Suppressor macrophage treated with lipopolysaccharide for 1 hour (primary cell): ENCODE data around the gene ZNF229.
"Not testable (repeated sequence)": the region's sequence is repeated elsewhere in the genome, so short reads cannot be mapped to it uniquely, and the experiment has no call there.

ENCODE experiments used
- DNase-seq, 3 donors: peaks; one replicate each; pipeline ENCODE4 v3.0.0-alpha.2; 2020 to 2022

Gene ZNF229

DNA sequence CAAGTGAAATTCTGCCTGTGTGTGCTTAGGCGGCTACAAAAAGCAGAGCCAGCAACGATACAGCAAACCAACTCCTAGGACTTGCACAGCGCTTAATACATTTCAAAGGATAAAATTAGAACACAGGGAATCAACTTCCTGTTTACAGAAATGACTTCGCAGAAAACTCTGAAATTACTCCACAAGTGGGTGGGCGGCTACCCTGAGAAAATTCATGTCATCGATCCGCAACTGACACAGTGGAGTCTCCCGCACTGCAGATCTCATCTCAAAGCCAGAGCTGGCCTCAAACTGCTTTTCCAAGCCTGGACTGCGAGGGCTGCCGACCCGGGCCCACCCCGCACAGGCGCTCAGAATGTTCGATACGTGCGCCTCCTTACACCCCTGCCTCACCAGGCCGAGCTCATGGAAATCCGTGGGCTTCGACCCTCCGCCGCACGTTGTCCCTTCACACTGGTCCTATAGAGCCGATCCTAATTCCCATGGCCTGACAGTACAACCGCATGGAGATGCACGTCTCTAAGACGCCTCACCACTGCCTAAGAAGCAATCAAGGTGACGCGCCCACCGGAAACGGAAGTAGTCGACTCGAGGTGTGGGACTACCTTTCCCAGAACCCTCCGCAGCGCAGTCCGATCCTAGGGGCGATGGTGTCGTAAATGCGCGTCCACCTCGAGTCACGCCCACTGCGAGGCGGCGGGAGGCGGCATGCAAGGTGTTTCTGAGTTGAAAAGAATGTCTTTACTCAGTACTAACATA is at the start of gene ZNF229:
TSS of gene ZNF229 (minus strand) at position 557 of the 759 bp plus-strand sequence. CDS start 5,625 bp downstream, outside the sequence.
- peak; percentile 53 to 74 (median 61) for DNase-seq

- no peak for DNase-seq
These were observed 48.4 kb upstream of the ZNF229 start for GRCh38 chr19:44496711-44497110.

- DNase-seq, result peak; percentile 13 to 34 (median 25)
These were observed 28.5 kb upstream of the ZNF229 start for GRCh38 chr19:44476559-44477408.

DNA sequence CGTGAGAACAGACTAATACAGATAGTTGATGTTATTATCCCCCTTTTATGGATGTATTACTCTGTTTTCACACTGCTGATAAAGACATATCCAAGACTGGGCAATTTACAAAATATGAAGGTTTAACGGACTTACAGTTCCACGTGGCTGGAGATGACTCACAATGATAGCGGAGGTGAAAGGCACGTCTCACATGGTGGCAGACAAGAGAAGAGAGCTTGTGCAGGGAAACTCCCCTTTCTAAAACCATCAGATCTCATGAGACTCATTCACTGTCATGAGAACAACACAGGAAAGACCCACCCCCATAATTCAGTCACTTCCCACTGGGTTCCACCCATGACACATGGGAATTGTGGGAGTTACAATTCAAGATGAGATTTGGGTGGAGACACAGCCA is 20.5 kb upstream of the ZNF229 start:
- not testable (repeated sequence) for DNase-seq

GRCh38 chr19:44462600-44463286 is 14.5 kb upstream of the ZNF229 start:
- not testable (repeated sequence) for DNase-seq

- DNase-seq, result not testable (repeated sequence)
These were observed 7.7 kb upstream of the ZNF229 start for GRCh38 chr19:44456016-44456415.

DNA sequence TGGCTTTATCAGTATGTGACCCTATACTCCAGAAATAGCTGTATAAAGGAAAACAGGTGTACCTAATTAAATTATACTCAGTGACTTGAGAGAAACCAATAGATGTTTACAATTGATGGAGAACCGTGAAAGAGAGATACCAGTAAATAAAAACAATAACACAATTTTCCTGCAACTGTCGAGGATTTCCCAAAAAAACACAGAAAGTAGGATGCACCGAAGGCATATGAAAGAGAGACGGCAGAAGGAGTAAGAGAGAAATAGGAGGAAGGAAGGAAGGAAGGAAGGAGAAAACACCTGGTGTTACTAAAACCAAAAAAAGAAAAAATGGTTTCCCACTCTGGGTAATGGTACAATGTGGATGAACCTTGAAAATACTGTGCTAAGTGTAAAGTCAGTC is 6.8 kb upstream of the ZNF229 start:
- DNase-seq, result no peak

- DNase-seq, result no peak
These were observed 4.1 kb upstream of the ZNF229 start for GRCh38 chr19:44452367-44452766.

- DNase-seq, result no peak
These were observed 3.4 kb upstream of the ZNF229 start for GRCh38 chr19:44451687-44452086.

GRCh38 chr19:44438441-44438840 is 9.8 kb downstream of the ZNF229 start:
- no peak for DNase-seq

DNA sequence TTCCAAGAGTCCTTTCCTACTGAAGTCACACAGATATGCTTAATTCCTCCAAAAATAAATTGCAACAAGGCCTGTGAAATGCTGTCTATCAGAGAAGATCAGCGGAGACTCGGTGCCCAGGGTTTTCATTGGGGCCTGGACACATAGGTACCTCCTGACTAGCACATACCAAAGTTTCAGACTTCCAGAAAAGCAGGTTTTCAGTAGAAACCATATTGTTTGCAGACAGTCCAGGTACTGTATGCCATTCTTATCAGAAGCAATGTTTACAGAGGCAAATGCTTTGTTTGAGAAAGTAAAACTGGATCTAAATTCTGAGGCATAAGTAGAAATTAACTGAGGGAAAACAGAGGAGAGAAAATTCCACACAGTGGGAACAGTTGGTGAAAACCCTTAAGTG is 12.8 kb downstream of the ZNF229 start:
- DNase-seq, result no peak

- no peak for DNase-seq
These were observed 17.3 kb downstream of the ZNF229 start for GRCh38 chr19:44430956-44431355.

DNA sequence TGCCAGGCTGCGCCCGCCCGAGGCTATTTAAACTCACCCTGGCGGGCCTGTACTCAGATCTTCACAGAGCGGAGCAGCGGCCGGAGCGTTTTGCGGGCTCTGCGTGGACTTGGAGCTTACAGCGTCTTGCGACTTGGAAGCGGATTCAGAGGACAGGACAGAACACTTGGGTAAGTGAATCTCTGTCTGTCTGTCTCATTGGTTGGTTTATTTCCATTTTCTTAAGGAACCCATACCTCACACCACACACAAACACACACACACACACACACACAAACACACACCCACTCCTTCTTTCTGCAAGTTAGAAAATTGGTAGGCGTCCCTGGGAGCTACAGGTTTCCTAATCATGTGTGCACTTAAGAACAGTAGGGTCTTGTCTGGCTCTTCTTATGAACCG is 32.7 kb downstream of the ZNF229 start:
- DNase-seq, result not testable (repeated sequence)

GRCh38 chr19:44401139-44402115 is 46.8 kb downstream of the ZNF229 start, which contains the start of gene ZNF285:
ZNF285 (minus strand) TSS chr19:44401608; CDS start chr19:44397213, 4,395 bp downstream.
- DNase-seq, result peak; percentile 95 to 96 (median 96)

DNA sequence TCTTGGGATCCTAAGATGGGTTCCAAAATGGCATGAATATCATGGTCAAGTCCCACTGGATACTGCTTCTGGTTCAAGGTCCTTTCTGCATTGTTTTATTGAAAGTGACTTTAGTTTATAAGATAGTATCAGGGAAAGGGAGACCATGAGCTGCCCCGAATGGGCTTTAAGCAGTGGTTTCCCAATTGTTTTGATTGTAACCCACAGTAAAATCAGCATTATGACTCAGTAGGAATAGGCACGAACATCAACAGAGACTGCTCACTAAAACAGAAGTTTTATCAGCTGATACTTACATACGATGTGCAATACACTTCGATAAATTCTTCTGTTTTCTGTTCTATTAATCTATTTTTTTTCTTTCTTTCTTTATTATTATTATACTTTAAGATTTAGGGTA is 59.0 kb downstream of the ZNF229 start:
- DNase-seq, result not testable (repeated sequence)
